ENCODE measurements around the gene NSUN4.

Gene NSUN4

GRCh38 chr1:46401154-46401913, 60.7 kb downstream of the NSUN4 start:
- H3K4me2 ChIP-seq (ENCODE audit: insufficient read depth, low read length) = no peak overlapping the region
- TF ChIP-seq CTCF (IDR thresholded peaks at IDR 0.05; ENCODE audit: borderline replicate concordance, extremely low read depth, low read length, poor library complexity, severe bottlenecking) (no peak), EZH2 (IDR thresholded peaks at IDR 0.05; ENCODE audit: borderline replicate concordance, low read depth, low read length, severe bottlenecking) (no peak)
- no peaks in the 10 kb centered on the region for H3K79me2 ChIP-seq (ENCODE audit: insufficient read depth, low read length)
- peaks cover 2% of the 10 kb centered on the region; the same call in 1 of the 2 replicates for H3K4me1 ChIP-seq (ENCODE audit: insufficient read depth, low read length)
- no peak overlapping the region for H3K9ac ChIP-seq (ENCODE audit: low read depth, low read length)
- no peaks in the 10 kb centered on the region for H4K20me1 ChIP-seq (ENCODE audit: insufficient read depth, low read length)
- H3K27ac ChIP-seq (ENCODE audit: low read length) = no peak overlapping the region
- no peak for DNase-seq
- no peaks in the 10 kb centered on the region for H3K36me3 ChIP-seq (ENCODE audit: insufficient read depth, low read length)
- no peaks in the 10 kb centered on the region for H3K9me3 ChIP-seq (ENCODE audit: insufficient read depth, low read length, severe bottlenecking)
- H2AFZ ChIP-seq (ENCODE audit: low read depth, low read length) = no peak overlapping the region
- H3K4me3 ChIP-seq (ENCODE audit: low read depth in 1 of 2, low read length in 2 of 2) = no peak overlapping the region
- no peak for ATAC-seq (ENCODE audit: insufficient read depth, low read depth)
- H3K27me3 ChIP-seq (ENCODE audit: insufficient read depth, low read length, poor library complexity) = no peaks in the 10 kb centered on the region

- Histone ChIP-seq H3K4me1 (ENCODE audit: insufficient read depth, low read length) (peaks cover 2% of the 10 kb centered on the region; the same call in 1 of the 2 replicates), H3K4me2 (ENCODE audit: insufficient read depth, low read length) (no peak overlapping the region), H3K4me3 (ENCODE audit: low read depth in 1 of 2, low read length in 2 of 2) (no peak overlapping the region), H3K36me3 (ENCODE audit: insufficient read depth, low read length) (no peaks in the 10 kb centered on the region), H2AFZ (ENCODE audit: low read depth, low read length) (no peak overlapping the region), H3K9ac (ENCODE audit: low read depth, low read length) (no peak overlapping the region), H4K20me1 (ENCODE audit: insufficient read depth, low read length) (no peaks in the 10 kb centered on the region), H3K79me2 (ENCODE audit: insufficient read depth, low read length) (no peaks in the 10 kb centered on the region), H3K27ac (ENCODE audit: low read length) (no peak overlapping the region), H3K27me3 (ENCODE audit: insufficient read depth, low read length, poor library complexity) (no peaks in the 10 kb centered on the region), H3K9me3 (ENCODE audit: insufficient read depth, low read length, severe bottlenecking) (no peaks in the 10 kb centered on the region)
- TF ChIP-seq CTCF (IDR thresholded peaks at IDR 0.05; ENCODE audit: borderline replicate concordance, extremely low read depth, low read length, poor library complexity, severe bottlenecking) (no peak), EZH2 (IDR thresholded peaks at IDR 0.05; ENCODE audit: borderline replicate concordance, low read depth, low read length, severe bottlenecking) (no peak)
- ATAC-seq (ENCODE audit: insufficient read depth, low read depth) (no peak), DNase-seq (no peak)
Measured at GRCh38 chr1:46401964-46402626, 61.5 kb downstream of the NSUN4 start.

- no peak overlapping the region for H3K4me2 ChIP-seq (ENCODE audit: insufficient read depth, low read length)
- H3K9me3 ChIP-seq (ENCODE audit: insufficient read depth, low read length, severe bottlenecking) = no peaks in the 10 kb centered on the region
- no peak overlapping the region for H3K9ac ChIP-seq (ENCODE audit: low read depth, low read length)
- no peak overlapping the region for H3K27ac ChIP-seq (ENCODE audit: low read length)
- H4K20me1 ChIP-seq (ENCODE audit: insufficient read depth, low read length) = 0 out of 2 replicates have a peak, but pooled peaks cover 4% of the 10 kb centered on the region
- ATAC-seq (ENCODE audit: insufficient read depth, low read depth) (no peak), DNase-seq (no peak)
- no peak for TF ChIP-seq EZH2 (IDR thresholded peaks at IDR 0.05; ENCODE audit: borderline replicate concordance, low read depth, low read length, severe bottlenecking)
- no peak for TF ChIP-seq CTCF (IDR thresholded peaks at IDR 0.05; ENCODE audit: borderline replicate concordance, extremely low read depth, low read length, poor library complexity, severe bottlenecking)
- H3K4me3 ChIP-seq (ENCODE audit: low read depth in 1 of 2, low read length in 2 of 2) = no peak overlapping the region
- H3K4me1 ChIP-seq (ENCODE audit: insufficient read depth, low read length) = peaks cover 2% of the 10 kb centered on the region; the same call in 1 of the 2 replicates
- H3K36me3 ChIP-seq (ENCODE audit: insufficient read depth, low read length) = no peaks in the 10 kb centered on the region
- H2AFZ ChIP-seq (ENCODE audit: low read depth, low read length) = no peak overlapping the region
- no peaks in the 10 kb centered on the region for H3K27me3 ChIP-seq (ENCODE audit: insufficient read depth, low read length, poor library complexity)
- H3K79me2 ChIP-seq (ENCODE audit: insufficient read depth, low read length) = no peaks in the 10 kb centered on the region
Measured at GRCh38 chr1:46403916-46404315, 63.3 kb downstream of the NSUN4 start.

Measured in DND-41 (cell line).